ENCODE results near the gene ZFR. TPM values are rescaled to one million over a fixed set of nuclear protein-coding genes. Genes with fewer than 3 reads are reported as not detected.
"Not testable (repeated sequence)": the region's sequence is repeated elsewhere in the genome, so short reads cannot be mapped to it uniquely, and the experiment has no call there.

ZFR gene
- total RNA-seq, 4 donors from 2014 or later = 76.4 to 98.4 (median 84.7) TPM

DNA sequence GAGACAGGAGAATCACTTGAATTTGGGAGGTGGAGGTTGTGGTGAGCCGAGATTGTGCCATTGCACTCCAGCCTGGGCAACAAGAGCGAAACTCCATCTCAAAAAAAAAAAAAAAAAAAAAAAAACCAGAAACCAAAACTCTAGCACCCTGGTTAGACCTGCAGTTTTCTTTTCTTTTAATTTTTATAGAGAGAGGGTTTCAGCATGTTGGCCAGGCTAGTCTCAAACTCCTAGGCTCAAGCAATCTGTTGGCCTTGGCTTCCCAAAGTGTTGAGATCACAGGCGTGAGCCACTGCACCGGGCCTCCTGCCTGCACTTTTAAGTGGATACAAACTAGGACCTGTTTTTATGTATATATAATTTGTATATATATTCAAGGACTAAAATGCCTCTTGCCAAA, 118.9 kb downstream of the ZFR start:
- TF ChIP-seq, protein P1, sequence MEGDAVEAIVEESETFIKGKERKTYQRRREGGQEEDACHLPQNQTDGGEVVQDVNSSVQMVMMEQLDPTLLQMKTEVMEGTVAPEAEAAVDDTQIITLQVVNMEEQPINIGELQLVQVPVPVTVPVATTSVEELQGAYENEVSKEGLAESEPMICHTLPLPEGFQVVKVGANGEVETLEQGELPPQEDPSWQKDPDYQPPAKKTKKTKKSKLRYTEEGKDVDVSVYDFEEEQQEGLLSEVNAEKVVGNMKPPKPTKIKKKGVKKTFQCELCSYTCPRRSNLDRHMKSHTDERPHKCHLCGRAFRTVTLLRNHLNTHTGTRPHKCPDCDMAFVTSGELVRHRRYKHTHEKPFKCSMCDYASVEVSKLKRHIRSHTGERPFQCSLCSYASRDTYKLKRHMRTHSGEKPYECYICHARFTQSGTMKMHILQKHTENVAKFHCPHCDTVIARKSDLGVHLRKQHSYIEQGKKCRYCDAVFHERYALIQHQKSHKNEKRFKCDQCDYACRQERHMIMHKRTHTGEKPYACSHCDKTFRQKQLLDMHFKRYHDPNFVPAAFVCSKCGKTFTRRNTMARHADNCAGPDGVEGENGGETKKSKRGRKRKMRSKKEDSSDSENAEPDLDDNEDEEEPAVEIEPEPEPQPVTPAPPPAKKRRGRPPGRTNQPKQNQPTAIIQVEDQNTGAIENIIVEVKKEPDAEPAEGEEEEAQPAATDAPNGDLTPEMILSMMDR (IDR thresholded peaks at IDR 0.05) = no peak
- DNase-seq (ENCODE audit: low spot score) (no peak), ATAC-seq (ENCODE audit: low FRiP score) (no peak)

DNA sequence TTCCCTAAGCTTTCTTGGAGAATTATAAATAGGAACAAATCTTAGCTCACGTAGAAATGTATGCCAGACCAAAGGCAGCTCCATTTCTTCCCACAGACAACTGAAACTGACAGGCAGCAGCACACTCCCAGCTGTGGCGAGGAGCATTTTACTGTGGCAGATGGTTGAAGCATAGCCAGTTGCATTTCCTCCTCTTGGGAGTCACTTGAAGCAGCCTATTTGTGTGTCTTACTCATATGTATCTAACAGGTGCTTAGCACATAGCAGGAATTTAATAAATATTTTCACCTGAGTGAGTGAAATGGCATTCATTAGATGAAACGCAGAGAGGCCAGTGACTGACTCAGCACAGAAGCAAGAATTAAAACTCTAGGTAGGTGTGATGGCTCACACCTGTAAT, 119.5 kb downstream of the ZFR start:
- no peak for ATAC-seq (ENCODE audit: low FRiP score)
- DNase-seq (ENCODE audit: low spot score) = no peak
- TF ChIP-seq, protein P1 (IDR thresholded peaks at IDR 0.05) = no peak

DNA sequence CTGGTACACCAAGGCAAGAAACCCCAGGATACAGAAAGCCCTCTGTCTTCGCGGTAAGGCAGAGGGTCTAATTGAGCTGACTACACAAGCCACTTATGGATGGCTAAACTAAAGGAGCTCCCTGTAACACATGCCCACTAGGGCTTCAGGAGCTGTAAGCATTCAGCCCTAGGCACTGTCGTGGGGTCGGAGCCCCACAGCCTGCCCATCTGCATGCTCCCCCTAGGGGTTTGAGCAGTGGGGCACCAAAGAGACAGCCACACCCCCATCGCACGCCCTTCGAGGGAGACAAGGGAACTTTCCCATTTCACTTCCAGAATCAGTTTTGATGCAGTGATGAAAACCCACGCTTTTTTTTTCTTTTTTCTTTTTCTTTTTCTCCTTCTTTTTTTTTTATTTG, 120.8 kb downstream of the ZFR start:
- TF ChIP-seq, protein P1 (IDR thresholded peaks at IDR 0.05) = no peak
- ATAC-seq (ENCODE audit: low FRiP score) = no peak
- DNase-seq (ENCODE audit: low spot score) = no peak

DNA sequence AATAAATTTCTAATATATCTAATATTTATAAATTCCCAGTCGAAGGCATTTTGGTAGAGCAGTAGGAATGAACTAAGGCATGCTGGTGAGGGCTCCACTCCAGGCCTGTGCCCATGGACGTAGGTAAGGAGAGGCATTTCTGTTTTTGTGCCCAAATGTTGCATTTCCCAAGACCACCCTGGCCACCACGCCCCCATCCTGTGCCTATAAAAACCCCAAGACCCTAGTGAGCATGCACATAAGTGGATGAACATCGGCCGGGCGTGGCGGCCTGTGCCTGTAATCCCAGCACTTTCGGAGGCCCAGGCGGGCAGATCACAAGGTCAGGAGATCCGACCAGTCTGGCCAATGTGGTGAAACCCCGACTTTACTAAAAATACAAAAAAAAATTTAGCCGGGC, 121.7 kb downstream of the ZFR start:
- TF ChIP-seq, protein P1 (IDR thresholded peaks at IDR 0.05) = no peak
- ATAC-seq (ENCODE audit: low FRiP score) (no peak), DNase-seq (ENCODE audit: low spot score) (no peak)

DNA sequence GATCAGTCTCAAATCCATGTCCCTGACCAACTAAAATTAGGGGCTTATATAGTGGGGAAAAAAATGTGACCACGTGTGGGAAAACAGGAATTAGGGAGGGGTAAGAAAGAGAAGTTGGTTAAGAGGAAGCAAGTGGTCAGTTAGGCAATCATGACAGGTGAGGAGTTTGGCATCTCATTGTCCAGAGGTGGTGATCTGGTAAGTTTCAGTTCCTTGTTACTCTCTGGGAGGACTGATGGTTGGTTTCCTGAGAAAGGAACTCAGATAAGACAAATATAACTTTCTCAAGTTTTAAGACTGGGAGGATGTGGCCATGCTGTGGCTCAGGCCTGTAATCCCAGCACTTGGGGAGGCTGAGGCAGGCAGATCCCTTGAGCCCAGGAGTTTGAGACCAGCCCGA, 122.8 kb downstream of the ZFR start:
- DNase-seq (ENCODE audit: low spot score); ATAC-seq (ENCODE audit: low FRiP score): not testable (repeated sequence)

DNA sequence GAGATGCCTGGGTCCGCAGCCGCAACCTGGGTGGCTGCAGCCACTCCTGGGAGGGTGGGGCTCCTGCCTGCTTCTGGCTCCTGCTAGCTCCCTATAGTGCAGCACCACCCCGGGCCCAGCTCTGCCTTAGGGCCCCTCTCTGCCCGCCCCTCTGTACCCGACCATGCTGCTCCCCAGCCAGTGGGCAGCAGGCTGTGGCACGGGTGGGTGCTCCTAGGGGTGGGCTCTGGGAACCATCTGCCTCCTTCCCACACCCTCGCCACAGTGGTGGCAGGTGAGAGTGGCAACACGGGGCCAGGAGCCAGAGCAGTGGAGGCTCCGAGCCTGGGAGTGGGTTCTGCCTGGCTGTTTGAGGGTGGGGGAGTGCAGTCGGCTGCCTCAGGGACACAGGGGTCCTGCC, 124.0 kb downstream of the ZFR start:
- ATAC-seq (ENCODE audit: low FRiP score) = no peak
- TF ChIP-seq, protein P1 (IDR thresholded peaks at IDR 0.05) = no peak
- no peak for DNase-seq (ENCODE audit: low spot score)

DNA sequence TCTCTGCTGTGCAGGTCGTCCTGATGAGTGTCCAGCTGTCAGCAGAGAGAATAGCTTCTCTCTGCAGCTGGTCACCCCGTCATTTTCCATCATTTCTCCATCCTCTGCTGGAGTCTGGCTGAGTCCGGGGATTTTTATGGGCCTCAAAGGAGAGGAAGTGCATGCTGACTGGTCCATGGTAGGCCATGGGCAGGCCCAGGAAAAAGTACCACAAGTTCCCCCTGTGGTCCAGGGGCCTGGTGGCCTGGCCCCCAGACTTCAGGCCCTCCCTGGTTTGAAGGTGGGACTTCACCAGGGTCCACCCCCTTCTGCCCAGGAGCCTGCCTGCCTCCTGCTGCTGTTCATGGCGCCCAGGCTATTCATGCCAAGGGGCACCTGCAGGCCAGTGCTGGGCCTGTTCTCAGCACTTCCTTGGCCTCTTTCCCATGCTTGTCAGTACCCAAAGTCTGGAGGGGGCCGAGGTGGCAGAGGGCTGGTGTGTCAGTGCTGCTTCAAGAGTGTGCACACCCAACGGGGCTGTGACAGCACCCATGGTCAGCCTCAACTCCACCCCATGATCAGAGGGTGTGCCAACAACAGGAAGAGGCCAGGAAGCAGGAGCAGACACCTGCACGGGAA, 124.5 kb downstream of the ZFR start:
- ATAC-seq (ENCODE audit: low FRiP score) (no peak), DNase-seq (ENCODE audit: low spot score) (no peak)
- TF ChIP-seq, protein P1 (IDR thresholded peaks at IDR 0.05) = no peak

Data from omental fat pad (tissue), 4 donors.